GM19467 (cell line): ENCODE measurements around the gene FBRSL1.

Experiments
- ATAC-seq: cut with Tn5 transposase; IDR thresholded peaks from one replicate; pipeline ENCODE4 v1.9.1; 2021; ENCODE audit warnings: mild to moderate bottlenecking, moderate library complexity; ENCODE audit not compliant: unreplicated experiment

The FBRSL1 gene

DNA sequence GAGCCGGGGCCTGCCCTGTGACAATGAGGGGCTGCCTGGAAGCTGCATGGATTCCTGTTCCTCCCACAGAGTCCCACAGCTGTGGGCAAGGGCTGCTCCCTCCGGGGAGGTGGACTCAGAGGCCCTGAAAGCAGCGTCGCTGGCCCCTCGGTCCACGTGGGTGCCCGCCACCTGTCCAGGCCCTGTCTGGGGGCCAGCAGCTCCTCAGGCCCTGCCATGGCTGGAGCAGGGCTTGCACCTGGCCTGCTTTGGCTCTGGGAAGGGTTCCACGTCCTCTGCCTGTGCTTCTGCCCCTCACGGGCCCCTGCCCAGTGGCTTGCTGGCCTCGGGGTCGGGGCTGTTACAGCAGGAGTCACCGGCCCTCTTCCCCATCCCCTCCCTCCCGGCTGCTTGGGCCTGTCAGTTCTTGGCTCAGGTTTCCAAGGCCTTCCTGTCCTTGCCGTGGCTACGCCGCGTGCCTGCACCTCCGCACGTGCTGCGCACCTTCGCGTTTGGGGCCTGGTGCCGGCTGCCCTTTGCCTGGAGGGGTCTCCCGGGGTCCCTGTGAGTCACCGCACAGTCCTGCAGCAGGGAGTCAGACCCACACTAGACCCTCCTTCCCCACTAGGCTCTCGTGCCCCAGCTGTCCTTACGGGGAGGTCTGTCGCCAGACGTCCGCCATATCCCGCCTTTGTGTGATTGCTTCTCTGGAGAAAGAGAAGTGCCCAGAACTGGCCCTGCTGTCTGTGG lies 5.8 kb downstream of the FBRSL1 start:
- no peak for ATAC-seq

DNA sequence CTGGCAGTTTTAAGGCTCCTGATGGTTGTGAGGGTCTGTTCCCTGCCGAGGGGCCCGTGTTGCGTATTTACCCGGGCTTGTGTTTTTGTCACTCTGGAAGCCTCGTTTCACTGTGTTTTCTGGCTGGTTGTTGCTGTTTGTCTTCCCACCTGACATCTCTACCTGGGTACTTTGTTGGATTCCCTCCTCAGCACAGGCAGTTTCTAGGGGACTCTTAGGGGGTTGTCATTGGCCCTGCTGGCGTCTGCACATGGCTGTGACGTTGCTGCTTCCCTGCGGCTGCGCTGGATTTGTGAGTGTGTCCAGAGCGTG lies 6.4 kb downstream of the FBRSL1 start:
- no peak for ATAC-seq

- ATAC-seq = no peak
These were observed 6.8 kb downstream of the FBRSL1 start for GRCh38 chr12:132496710-132497109.

DNA sequence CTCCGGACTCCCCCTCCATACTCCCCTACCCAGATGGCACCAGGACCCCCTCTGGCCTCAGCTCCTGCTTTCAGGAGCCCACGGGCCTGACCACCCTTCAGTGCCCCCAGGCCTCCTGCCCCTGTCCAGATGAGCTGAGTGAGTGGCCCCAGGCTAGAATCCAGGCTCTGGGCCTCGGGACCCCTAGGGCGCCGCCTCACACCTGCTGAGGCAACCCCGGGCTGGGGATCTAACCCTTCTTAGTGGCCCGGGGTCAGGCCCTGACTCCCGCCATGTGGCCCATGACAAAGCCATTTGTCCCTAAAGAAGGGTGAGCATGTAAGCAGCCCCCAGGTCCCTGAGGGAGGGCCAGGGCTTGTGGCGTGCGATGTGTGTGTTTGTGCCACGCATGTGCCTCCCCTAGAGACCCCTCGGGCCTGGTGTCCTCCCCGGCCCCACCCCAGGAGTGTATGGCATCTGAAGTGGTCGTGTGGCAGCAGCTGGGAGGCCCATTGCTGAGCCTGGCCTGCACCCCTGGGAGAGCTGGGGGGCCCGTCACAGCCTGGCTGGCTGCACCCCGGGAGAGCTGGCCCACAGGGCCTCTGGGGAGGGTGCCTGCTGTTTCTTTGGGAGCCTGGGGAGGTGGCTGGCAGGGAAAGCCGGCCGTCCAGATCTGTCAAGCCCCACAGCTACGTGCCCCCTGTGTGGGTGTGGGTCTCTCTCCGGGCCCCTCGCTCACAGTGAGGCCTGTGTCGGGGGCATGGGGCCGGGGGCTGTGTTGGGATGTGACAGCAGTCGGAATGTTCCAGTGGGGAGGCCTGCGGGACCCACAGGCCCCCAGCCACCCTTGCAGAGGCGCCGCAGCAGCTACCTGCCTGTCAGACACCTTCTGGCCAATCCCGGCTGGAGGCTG lies 7.8 kb downstream of the FBRSL1 start:
- ATAC-seq = no peak

DNA sequence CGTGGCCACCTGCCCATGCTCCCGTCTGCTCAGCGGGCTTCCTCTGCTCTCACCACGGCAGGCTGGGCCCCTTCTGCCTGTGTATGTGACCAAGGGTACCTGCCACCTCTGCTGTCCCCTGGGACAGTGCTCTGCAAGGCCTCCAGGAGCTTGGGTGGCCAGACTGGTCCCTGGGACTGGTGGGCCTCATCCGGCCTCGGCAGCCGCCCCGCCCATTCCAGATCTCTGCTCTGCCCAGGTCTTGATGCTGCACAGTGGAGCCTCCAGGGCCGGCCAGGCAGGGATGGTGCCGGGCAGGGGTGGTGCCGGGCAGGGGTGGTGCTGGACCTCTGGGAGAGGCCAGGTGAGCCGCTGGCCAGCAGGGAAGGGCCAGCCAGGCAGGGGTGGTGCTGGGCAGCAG lies 9.0 kb downstream of the FBRSL1 start:
- no peak for ATAC-seq

DNA sequence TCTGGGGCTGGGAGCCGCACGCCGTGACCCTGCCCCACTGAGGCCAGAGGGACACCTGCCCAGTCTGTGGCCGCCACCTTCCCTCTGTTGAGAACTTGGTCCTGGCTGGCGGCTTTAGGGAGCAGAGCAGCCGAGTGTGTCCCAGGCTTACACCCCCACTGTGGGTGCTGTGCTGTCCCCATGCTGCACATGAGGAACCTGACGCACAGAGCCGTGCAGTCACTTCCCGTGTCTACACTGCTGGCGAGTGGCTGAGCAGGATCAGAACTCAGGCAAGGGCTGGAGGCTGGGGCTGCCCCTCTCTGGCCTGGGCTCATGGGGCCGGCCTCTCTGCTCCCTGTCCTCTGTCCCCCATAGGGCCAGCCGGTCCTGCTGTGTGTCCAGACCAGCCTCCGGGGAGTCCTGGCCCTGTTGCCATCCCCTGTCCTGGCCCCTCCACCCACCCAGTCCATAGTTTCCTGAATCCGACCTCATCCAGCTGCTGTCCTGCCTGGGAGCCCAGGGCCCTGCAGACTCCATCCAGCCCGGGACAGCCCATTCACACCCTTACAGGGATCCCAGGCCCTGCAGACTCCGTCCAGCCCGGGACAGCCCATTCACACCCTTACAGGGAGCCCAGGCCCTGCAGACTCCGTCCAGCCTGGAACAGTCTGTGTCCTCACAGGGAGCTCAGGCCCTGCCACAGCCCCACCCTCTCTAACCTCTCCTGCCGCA lies 10.3 kb downstream of the FBRSL1 start:
- ATAC-seq = no peak

- ATAC-seq = no peak
These were observed 10.9 kb downstream of the FBRSL1 start for GRCh38 chr12:132500856-132501180.

DNA sequence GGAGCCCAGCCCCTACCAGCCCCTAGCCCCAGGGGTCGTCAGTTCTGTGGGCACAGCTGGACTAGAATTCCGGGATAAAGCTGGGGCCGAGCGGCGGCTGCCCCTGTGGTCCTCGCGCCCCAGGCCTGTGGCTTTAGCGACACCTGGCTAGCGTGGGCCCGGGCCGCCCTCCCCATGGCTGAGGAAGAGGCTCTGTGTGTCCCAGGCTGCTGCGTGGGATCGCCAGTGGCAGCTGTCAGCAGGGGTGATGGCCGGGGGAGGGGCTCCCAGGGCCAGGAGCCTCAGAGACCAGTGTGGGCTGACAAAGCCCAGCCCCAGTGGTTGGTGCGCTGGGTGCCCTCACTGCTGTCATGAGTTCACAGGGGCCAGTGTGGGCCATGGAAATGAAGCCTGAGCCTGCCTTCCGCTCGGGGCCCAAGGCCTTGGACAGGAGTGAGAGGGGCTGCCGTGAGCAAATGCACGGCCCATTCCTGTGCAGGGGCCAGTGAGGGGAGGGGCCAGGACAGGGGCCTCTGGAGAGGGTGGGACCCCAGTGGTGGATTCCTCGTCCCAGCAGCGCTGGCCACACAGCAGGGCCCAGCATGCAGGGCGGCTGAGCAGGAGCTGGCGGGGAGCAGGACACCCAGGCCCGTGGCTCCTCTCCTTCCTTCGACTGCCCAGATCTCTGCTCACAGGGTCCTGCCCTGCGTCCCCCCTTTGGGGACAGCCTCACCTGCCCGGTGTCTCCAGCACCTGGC lies 11.4 kb downstream of the FBRSL1 start:
- no peak for ATAC-seq

GRCh38 chr12:132502149-132502881 lies 12.4 kb downstream of the FBRSL1 start:
- ATAC-seq = no peak

- no peak for ATAC-seq
These were observed 12.9 kb downstream of the FBRSL1 start for GRCh38 chr12:132502882-132503193.

GRCh38 chr12:132503618-132504204 lies 13.8 kb downstream of the FBRSL1 start:
- ATAC-seq = no peak

GRCh38 chr12:132505105-132505851 lies 15.3 kb downstream of the FBRSL1 start:
- no peak for ATAC-seq

DNA sequence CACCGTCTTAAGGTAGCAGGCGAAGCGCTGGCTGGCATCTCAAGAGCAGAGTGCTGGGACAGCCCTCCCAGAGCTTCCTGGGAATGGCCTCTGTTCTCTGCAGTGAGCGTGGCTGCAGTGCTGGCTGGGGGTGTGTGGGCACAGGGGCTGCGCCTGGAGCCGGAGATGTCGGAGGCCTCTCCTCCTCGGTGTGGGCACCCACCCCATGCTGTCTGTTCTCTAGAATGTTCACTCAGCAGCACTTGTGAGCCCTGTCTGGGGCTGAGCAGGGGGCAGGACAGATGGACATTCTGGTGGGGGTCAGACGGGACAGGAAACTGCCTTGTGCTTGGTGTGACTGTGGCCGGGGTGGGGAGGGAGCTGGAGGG lies 15.9 kb downstream of the FBRSL1 start:
- ATAC-seq = no peak

GRCh38 chr12:132506328-132507160 lies 16.6 kb downstream of the FBRSL1 start:
- no peak for ATAC-seq

- no peak for ATAC-seq
These were observed 17.2 kb downstream of the FBRSL1 start for GRCh38 chr12:132507161-132507538.

DNA sequence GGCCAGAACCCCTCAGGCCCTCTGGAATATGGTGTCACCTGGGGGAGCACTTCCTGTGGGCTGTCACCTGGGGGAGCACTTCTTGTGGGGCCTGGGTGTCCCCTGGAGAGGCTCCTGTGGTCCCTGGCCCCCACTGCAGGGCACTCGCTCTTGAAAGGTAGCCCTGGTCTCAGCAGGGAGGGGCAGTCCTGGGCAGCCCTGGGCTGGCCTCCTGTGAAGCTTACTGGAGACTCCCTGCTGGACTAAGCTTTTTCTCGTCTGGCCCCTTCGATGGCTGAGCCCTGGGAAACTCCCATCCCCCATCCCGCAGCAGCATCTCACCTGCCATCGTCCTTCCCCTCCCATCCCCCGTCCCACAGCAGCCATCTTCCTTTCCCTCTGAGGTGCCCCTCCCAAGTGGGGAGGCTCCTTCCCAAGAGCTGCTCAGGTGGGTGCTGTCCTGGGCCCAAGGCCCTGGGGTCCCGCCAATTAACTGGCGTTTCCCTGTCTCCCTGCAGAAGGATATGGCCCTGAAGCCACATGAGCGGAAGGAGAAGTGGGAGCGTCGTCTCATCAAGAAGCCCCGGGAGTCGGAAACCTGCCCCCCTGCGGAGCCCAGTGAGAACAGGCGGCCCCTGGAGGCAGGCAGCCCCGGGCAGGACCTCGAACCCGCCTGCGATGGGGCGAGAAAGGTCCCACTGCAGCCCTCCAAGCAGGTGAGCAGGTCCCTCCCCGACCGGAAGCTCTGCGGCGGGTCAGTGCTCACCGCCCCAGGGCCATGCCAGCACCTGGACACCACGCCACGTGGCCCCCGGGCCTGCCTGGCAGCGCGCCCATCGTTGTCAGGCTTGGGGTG lies 17.9 kb downstream of the FBRSL1 start:
- ATAC-seq = no peak

GRCh38 chr12:132508491-132508740 lies 18.5 kb downstream of the FBRSL1 start:
- ATAC-seq = no peak
